ENCODE measurements around the gene CCNY.
A peak's percentile ranks its signal among the peaks of the same experiment; 100 is the strongest.
"Not testable (repeated sequence)": the region's sequence is repeated elsewhere in the genome, so short reads cannot be mapped to it uniquely, and the experiment has no call there.

CCNY gene

GRCh38 chr10:35335133-35336083, 901 bp upstream of the CCNY start:
- DNase-seq, result peak; percentile 59

GRCh38 chr10:35336921-35337823, 863 bp downstream of the CCNY start:
- DNase-seq, result peak; percentile 67

DNA sequence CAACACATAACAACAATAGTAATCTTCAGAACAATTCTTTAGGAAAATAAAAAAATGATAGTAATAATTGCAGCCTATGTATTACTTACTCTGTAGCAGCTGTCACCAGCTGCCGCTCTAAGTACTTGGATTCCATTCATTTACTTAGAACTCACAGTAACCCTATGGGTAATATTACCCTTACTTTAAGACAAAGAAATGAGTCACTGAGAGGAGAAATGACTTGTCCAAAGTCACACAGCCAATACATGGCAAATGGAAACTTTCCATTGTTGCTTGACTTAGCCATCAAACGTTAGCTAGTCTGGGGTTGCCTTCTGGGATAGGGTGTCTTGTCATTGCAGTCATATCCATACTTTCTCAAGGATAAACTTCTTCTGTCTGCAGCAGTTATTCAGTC, 3.6 kb downstream of the CCNY start:
- DNase-seq, result peak; percentile 27

DNA sequence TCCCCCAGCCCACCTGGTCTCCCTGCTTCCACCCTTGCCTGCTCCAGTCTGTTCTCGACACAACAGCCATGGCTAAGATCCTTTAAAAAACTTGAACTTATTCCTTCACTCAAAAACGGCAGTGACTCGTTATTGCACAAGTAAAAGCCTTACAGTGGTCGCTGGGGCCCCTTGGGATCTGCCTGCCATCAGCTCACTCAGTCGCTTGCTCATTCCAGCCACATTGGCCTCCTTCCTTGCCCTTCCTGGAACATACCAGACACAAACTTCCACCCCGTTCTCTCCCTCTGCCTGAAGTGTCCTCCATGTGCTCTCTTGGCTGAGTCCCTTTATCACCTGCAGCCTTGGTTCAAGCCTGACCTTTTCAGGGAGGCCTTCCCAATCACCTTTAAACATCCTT, 4.7 kb downstream of the CCNY start:
- DNase-seq, result no peak

GRCh38 chr10:35341521-35341920, 5.2 kb downstream of the CCNY start:
- DNase-seq, result no peak

DNA sequence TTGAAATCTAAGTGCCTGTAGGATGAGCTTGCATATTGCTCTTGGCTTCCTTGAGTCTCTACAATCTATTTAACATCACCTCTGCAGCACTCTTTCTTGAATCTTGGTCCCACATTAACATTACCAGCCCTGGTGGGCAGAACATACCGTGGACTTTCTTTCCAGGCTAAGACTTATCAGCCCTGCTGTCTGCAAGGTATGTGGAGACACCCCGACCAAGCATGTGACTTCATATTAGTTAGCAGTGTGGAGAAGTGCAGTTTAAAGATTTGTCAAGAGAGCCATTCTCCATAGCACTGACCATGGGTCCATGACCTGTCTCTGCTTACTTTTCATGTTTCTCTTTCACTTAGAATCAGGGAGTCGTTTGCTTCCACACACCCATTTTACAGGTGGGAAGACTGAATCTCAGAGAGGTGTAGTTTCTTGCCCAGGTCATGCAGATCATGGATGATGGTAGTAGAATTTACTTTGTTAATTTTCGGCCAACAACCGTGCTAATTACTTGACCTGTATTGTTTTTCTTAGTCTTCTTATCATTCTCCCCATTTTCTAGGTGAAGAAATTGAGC, 6.0 kb downstream of the CCNY start:
- no peak for DNase-seq

GRCh38 chr10:35343739-35344138, 7.4 kb downstream of the CCNY start:
- DNase-seq, result no peak

- no peak for DNase-seq
Measured at GRCh38 chr10:35345383-35345742, 9.1 kb downstream of the CCNY start.

GRCh38 chr10:35346248-35346647, 9.9 kb downstream of the CCNY start:
- DNase-seq, result no peak

- DNase-seq, result no peak
Measured at GRCh38 chr10:35347121-35347562, 10.8 kb downstream of the CCNY start.

GRCh38 chr10:35347899-35348608, 11.7 kb downstream of the CCNY start:
- DNase-seq, result no peak

- DNase-seq, result no peak
Measured at GRCh38 chr10:35348609-35349388, 12.5 kb downstream of the CCNY start.

GRCh38 chr10:35349389-35349915, 13.1 kb downstream of the CCNY start:
- peak; percentile 30 for DNase-seq

GRCh38 chr10:35351021-35351420, 14.7 kb downstream of the CCNY start:
- DNase-seq, result peak; percentile 5

DNA sequence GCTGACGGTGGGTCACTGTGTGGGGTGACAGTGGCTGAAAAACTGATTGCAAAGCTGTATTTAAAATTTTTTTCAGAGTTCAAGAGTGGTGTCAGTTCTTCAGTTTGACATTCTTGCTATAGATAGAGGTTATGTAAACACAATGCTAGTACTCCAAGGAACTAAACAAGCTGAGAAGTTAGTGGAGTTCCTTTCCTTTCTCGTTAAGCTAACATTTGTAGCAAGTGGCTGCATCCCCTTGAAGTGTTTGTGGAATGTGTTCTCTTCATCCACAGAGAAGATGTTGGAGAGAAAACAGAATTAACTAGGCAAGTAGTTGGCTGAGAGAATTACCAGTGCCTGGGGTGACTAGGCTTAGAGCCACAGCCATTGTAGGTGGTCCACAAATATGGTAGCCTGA, 15.8 kb downstream of the CCNY start:
- DNase-seq, result no peak

DNA sequence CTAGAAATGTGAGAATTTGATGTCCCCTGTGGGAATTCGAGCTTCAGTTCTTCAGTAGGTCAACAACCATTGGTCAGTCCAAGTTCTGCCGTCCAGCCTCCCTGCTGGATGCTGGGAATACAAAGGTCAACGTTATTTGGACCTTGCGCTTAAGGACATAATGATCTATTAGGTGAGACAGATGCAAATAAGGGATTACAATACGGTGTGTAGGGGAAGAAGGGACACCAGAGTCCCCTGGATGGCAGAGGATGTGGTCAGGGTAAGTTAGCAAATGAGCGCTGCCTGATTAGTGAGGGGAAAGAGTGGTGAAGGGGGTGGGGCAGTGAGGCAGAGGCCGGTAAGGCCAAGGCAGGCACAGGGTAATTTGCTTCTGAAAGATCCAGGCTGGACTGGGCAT, 16.2 kb downstream of the CCNY start:
- no peak for DNase-seq

DNA sequence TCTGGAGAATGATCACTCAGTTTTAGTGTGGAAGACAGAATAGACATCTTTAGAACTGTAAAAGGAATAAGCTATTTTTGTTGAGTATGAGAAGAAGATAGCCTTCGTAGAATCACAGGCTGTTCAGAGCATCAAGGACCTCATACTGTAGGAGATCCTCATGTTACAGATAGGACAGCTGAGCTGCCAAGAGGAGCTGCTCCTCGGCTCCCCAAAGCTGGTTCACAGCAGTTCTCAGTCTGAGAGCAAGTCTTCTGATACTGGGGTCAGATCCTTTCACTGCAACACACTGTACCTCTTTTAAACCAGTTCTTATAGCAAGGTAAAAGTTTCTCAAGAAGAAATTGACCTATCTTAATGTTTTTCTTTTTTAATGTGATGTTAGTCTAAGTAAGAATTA, 17.1 kb downstream of the CCNY start:
- DNase-seq, result no peak

- peak; percentile 38 for DNase-seq
Measured at GRCh38 chr10:35353805-35354204, 17.5 kb downstream of the CCNY start.

GRCh38 chr10:35354257-35354656, 17.9 kb downstream of the CCNY start:
- DNase-seq, result not testable (repeated sequence)

DNA sequence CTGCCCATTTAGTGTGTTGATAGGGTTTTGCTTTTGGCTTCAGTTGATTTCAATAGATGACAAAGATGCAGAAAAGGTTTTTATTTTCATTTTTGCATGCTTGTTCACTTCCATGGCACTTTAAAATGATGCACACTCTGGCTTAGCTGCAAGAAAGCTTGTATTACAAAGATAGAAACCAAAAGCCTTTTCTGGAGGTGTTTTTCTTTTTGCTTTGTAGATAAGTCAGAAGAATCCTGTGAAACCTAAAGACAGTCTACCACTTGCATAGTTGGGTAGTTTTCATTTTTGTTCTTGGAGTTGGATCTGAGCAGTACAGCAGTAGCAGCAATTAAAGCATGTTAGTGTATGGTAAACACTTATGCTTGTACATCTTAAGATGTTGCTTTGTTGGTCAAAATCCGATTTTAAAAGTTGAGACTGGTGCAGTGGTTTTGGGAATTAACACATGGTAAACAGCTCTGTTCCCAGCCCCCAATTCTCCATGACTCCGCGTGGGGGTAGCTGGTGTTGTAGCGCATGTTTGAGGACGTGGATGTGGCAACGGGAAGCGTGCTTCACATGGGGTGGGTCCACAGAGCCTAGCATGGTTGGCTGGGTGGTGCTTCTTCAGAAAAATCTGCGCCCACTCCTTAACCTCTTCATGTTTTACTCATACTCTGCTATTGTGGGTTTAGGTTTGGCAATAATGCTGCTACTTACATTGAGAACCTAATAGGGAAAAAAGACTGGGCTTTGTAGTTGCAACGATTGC, 19.8 kb downstream of the CCNY start:
- no peak for DNase-seq

GRCh38 chr10:35356725-35357092, 20.4 kb downstream of the CCNY start:
- DNase-seq, result no peak
